HepG2 (cell line): Measurements from ENCODE around the gene TNNI3K. TPM values are rescaled to one million over a fixed set of nuclear protein-coding genes. Genes with fewer than 3 reads are reported as not detected.

Source experiments
- ATAC-seq: fragments of 200-7000 bp; cut with Tn5 transposase; 3 replicates; pipeline ENCODE4 v1.9.1; 2020; ENCODE audit warnings: mild to moderate bottlenecking, moderate library complexity
- BruUV-seq: library from RNA; stranded (reverse); fragments of 400-500 nt; replicated peaks from 2 replicates; lab custom pipeline; 2021; lab: Mats Ljungman, UMichigan
- CTCF ChIA-PET: fragments of 300-600 bp; formaldehyde crosslinking; extraction: SDS; loops from one replicate; lab custom pipeline; 2021; ENCODE audit warnings: low total read pairs, inconsistent platforms, low intra/inter-chr PET ratio; lab: Yijun Ruan, JAX
- POLR2A ChIA-PET: fragments of 350-600 bp; sonication (Branson Sonifier 250); formaldehyde crosslinking; loops from one replicate; lab custom pipeline; 2020; ENCODE audit warnings: antibody characterized with exemption, inconsistent platforms; lab: Yijun Ruan, JAX
- DNase-seq: peaks from one replicate; pipeline ENCODE4 v3.0.0-alpha.2; 2015; ENCODE audit warnings: low spot score
- FAIRE-seq: peaks from 3 replicates; lab custom pipeline; 2011; peaks lifted over from hg19 to GRCh38; lab: Jason Lieb, UNC
- H2AFZ ChIP-seq: one replicate; pipeline ENCODE4 v1.6.1; 2011; ENCODE audit warnings: low read length, inconsistent platforms
- H3K27ac ChIP-seq: fragments of 300-600 bp; 3 replicates; pipeline ENCODE4 v1.8.0; 2011; ENCODE audit warnings: mixed run types, mild to moderate bottlenecking, mixed read lengths, low read length, inconsistent platforms; ENCODE audit not compliant: insufficient read depth; ENCODE audit errors: extremely low read length
- H3K27me3 ChIP-seq, 2 experiments: fragments of 200-600 bp in 1 of 2; 2 replicates in 1 of 2; 3 replicates in 1 of 2; pipeline versions ENCODE4 v1.6.0 to v1.8.0; 2011; ENCODE audit warnings: low read length in 2 of 2, mild to moderate bottlenecking in 2 of 2, moderate library complexity in 2 of 2, inconsistent platforms in 1 of 2; ENCODE audit not compliant: insufficient read depth in 2 of 2, control insufficient read depth in 1 of 2
- H3K36me3 ChIP-seq, 2 experiments: fragments of 200-600 bp in 1 of 2; replicated peaks in 1 of 2; 2 replicates in 1 of 2; 3 replicates in 1 of 2; pipeline versions ENCODE4 v1.5.1 to v1.8.0; 2011; ENCODE audit warnings: low read length in 2 of 2, inconsistent platforms in 1 of 2; ENCODE audit not compliant: insufficient read depth in 2 of 2, control insufficient read depth in 1 of 2
- H3K4me1 ChIP-seq: 2 replicates; pipeline ENCODE4 v1.5.1; 2012; ENCODE audit warnings: low read length, inconsistent platforms; ENCODE audit not compliant: insufficient read depth
- H3K4me2 ChIP-seq: 2 replicates; pipeline ENCODE4 v1.6.0; 2011; ENCODE audit warnings: low read depth, low read length, inconsistent platforms
- H3K4me3 ChIP-seq, 3 experiments: fragments of 200-600 bp in 1 of 3; sonication (generic), shearing (Covaris generic) in 1 of 3; replicated peaks in 1 of 3; 2 replicates each; pipeline ENCODE4 v1.5.1; 2011 to 2016; ENCODE audit warnings: low read length in 3 of 3, inconsistent platforms in 2 of 3, low read depth in 2 of 3, mild to moderate bottlenecking in 2 of 3, control low read depth in 1 of 3, mixed read lengths in 1 of 3; ENCODE audit not compliant: insufficient read depth in 1 of 3
- H3K79me2 ChIP-seq: one replicate; pipeline ENCODE4 v1.6.1; 2011; ENCODE audit warnings: low read length, inconsistent platforms; ENCODE audit not compliant: insufficient read depth
- H3K9ac ChIP-seq: 2 replicates; pipeline ENCODE4 v1.6.0; 2011; ENCODE audit warnings: mild to moderate bottlenecking, low read depth, low read length, inconsistent platforms; ENCODE audit not compliant: insufficient read depth
- H3K9me3 ChIP-seq: 2 replicates; pipeline ENCODE4 v1.5.1; 2012; ENCODE audit warnings: mild to moderate bottlenecking, low read length
- H4K20me1 ChIP-seq: 2 replicates; pipeline ENCODE4 v1.6.0; 2011; ENCODE audit warnings: inconsistent platforms, mild to moderate bottlenecking, low read length, moderate library complexity; ENCODE audit not compliant: insufficient read depth
- BRCA1 ChIP-seq: sonication (generic); formaldehyde crosslinking; IDR thresholded peaks from 2 replicates; pipeline ENCODE4 v1.4.0; 2020; ENCODE audit warnings: missing genetic modification reagents
- CCDC6 ChIP-seq: sonication (generic); formaldehyde crosslinking; IDR thresholded peaks from 2 replicates; pipeline ENCODE4 v1.8.1; 2022; ENCODE audit warnings: mild to moderate bottlenecking, missing genetic modification reagents, moderate library complexity
- ISX ChIP-seq: sonication (generic); formaldehyde crosslinking; conservative IDR thresholded peaks from 2 replicates; pipeline ENCODE4 v1.5.0; 2020; ENCODE audit warnings: missing genetic modification reagents
- JUND ChIP-seq: sonication (generic); formaldehyde crosslinking; IDR thresholded peaks from 2 replicates; pipeline ENCODE4 v1.8.0; 2022; ENCODE audit warnings: mild to moderate bottlenecking, missing genetic modification reagents
- KLF15 ChIP-seq: sonication (generic); formaldehyde crosslinking; IDR thresholded peaks from 2 replicates; pipeline ENCODE4 v1.8.1; 2023; ENCODE audit warnings: borderline replicate concordance, mild to moderate bottlenecking, inconsistent platforms, missing genetic modification reagents, mixed read lengths
- NPAS2 ChIP-seq: sonication (generic); formaldehyde crosslinking; IDR thresholded peaks from 2 replicates; pipeline ENCODE4 v1.8.0; 2022; ENCODE audit warnings: mild to moderate bottlenecking, missing genetic modification reagents, borderline replicate concordance
- RBM22 ChIP-seq: fragments of 200-400 bp; formaldehyde crosslinking; optimal IDR thresholded peaks from 2 replicates; pipeline ENCODE3; 2017; ENCODE audit warnings: mild to moderate bottlenecking, low read length, moderate library complexity
- RFX5 ChIP-seq: IDR thresholded peaks from 2 replicates; pipeline ENCODE4 v1.6.1; 2011; ENCODE audit warnings: low read depth, low read length, improper control_type of control experiment
- RFXANK ChIP-seq: IDR thresholded peaks from 2 replicates; pipeline ENCODE4 v1.6.1; 2016
- SP140L ChIP-seq: sonication (generic); formaldehyde crosslinking; IDR thresholded peaks from 2 replicates; pipeline ENCODE4 v1.4.0; 2020; ENCODE audit warnings: missing genetic modification reagents, borderline replicate concordance
- YY1 ChIP-seq: IDR thresholded peaks from 2 replicates; pipeline ENCODE4 v1.6.1; 2011; ENCODE audit warnings: low read length, low read depth, moderate library complexity, mild to moderate bottlenecking; ENCODE audit not compliant: insufficient read depth, insufficient replicate concordance
- ZMAT3 ChIP-seq: sonication (generic); formaldehyde crosslinking; conservative IDR thresholded peaks from 2 replicates; pipeline ENCODE4 v1.7.0; 2021; ENCODE audit warnings: missing genetic modification reagents
- ZNF234 ChIP-seq: sonication (generic); formaldehyde crosslinking; conservative IDR thresholded peaks from 2 replicates; pipeline ENCODE4 v1.5.1; 2020; ENCODE audit warnings: mild to moderate bottlenecking, missing genetic modification reagents
- ZNF562 ChIP-seq: sonication (generic); formaldehyde crosslinking; IDR thresholded peaks from 2 replicates; pipeline ENCODE4 v1.8.0; 2022; ENCODE audit warnings: missing genetic modification reagents, borderline replicate concordance
- ZNF589 ChIP-seq: sonication (generic); formaldehyde crosslinking; conservative IDR thresholded peaks from 2 replicates; pipeline ENCODE4 v1.8.0; 2022; ENCODE audit warnings: mild to moderate bottlenecking, moderate library complexity, missing genetic modification reagents
- ZNF598 ChIP-seq: sonication (generic); formaldehyde crosslinking; IDR thresholded peaks from 2 replicates; pipeline ENCODE4 v1.5.1; 2020; ENCODE audit warnings: mild to moderate bottlenecking, missing genetic modification reagents, borderline replicate concordance
- ZNF607 ChIP-seq: sonication (generic); formaldehyde crosslinking; IDR thresholded peaks from 2 replicates; pipeline ENCODE4 v1.5.1; 2020; ENCODE audit warnings: missing genetic modification reagents, mild to moderate bottlenecking, borderline replicate concordance
- ZNF878 ChIP-seq: sonication (generic); formaldehyde crosslinking; IDR thresholded peaks from 2 replicates; pipeline ENCODE4 v1.8.1; 2023; ENCODE audit warnings: mild to moderate bottlenecking, missing genetic modification reagents, moderate library complexity
- WGBS: methylation state at CpG from one replicate; pipeline ENCODE4 v1.1.6; 2017; ENCODE audit warnings: low lambda C conversion rate; 5-methylcytosine and 5-hydroxymethylcytosine counted together
- in situ Hi-C: cut with HindIII; loops from 2 replicates; pipeline ENCODE4 v1.10.0; 2017; ENCODE audit warnings: low pct_unique_long_range_greater_than_20kb; ENCODE audit not compliant: extremely low pct_ligation_motif_present
- intact Hi-C: fragments of 100-400 bp; cut with micrococcal nuclease; formaldehyde crosslinking; loops from one replicate; pipeline ENCODE4 v1.10.0; 2022; ENCODE audit not compliant: unreplicated experiment
- polyA plus RNA-seq, 8 experiments: library from polyadenylated mRNA; depleted of rRNA in 3 of 8; stranded (reverse) in 7 of 8; unstranded in 1 of 8; fragments of >200 nt; fragmentation: Illumina TruSeq in 4 of 8; extraction: Trizol in 4 of 8; gene quantifications; 2 replicates each; pipeline versions ENCODE4 v1.2.1 to v1.2.3, GENCODE V29; 2011 to 2016; ENCODE audit warnings: low read depth in 4 of 8, missing spikeins in 1 of 8, mixed read lengths in 1 of 8; ENCODE audit not compliant: insufficient read depth in 1 of 8
- total RNA-seq, 5 experiments: library from RNA; depleted of rRNA; stranded (reverse); fragments of >200 nt; fragmentation: Illumina TruSeq; extraction: Trizol; gene quantifications; 2 replicates each; pipeline ENCODE4 v1.2.3, GENCODE V29; 2016; ENCODE audit warnings: low read depth in 1 of 5
- TF ChIP-seq, protein P1 (sequence below): sonication (generic); formaldehyde crosslinking; IDR thresholded peaks from 2 replicates; pipeline ENCODE4 v1.5.0; 2020; ENCODE audit warnings: mild to moderate bottlenecking, low read depth, missing genetic modification reagents, borderline replicate concordance
- TF ChIP-seq, protein P2 (sequence below): sonication (generic); formaldehyde crosslinking; IDR thresholded peaks from 2 replicates; pipeline ENCODE4 v1.8.0; 2022; ENCODE audit warnings: missing genetic modification reagents, mild to moderate bottlenecking, borderline replicate concordance

TNNI3K gene
- total and polyA plus RNA-seq, 2 of the 13 experiments (the other 11 are each of a cell fraction or from before 2014, with no cell fraction given): 1.1 TPM; not detected in 1

DNA sequence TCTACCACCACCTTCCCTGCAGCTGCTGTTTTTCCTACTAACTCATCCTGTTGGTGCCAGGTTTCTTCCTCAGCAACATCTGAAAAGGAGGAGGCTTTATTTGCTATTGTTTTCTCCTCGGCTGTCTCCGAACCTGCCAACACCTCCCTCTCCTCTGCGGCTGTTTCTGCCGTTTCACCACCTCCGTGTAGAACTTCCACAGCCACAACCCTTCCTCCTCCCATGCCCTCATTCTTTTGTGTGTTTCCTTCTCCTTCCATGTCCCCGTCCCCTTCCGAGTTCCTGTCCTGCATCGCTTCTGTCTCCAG, 336.3 kb downstream of the TNNI3K start:
- in situ Hi-C loops (no loop called here), intact Hi-C loops (no loop called here)
- Histone ChIP-seq H3K9me3 (no peaks in the 10 kb centered on the region), H4K20me1 (no peaks in the 10 kb centered on the region), H2AFZ (no peak overlapping the region), H3K27ac (no peak overlapping the region), H3K9ac (no peak overlapping the region), H3K4me2 (no peak overlapping the region), H3K36me3 (no peaks in the 10 kb centered on the region), H3K27me3 (peaks cover 0 to 10% of the 10 kb centered on the region in 2 experiments; a peak in 2 of 5 replicates), H3K79me2 (no peaks in the 10 kb centered on the region), H3K4me1 (no peaks in the 10 kb centered on the region), H3K4me3 (no peak overlapping the region)
- ChIA-PET POLR2A (no interaction called here), CTCF (no interaction called here)
- FAIRE-seq (no peak), DNase-seq (no peak), ATAC-seq (no peak)
- WGBS: 10% methylated on average over 8 of the region's 8 CpGs
- BruUV-seq: no TSS peak
- TF ChIP-seq KLF15 (CRISPR knock-in tag) (no peak), ZNF607 (CRISPR knock-in tag) (no peak), RFX5 (no peak), ZNF234 (CRISPR knock-in tag) (no peak), RBM22 (no peak), BRCA1 (CRISPR knock-in tag) (no peak), ZNF878 (CRISPR knock-in tag) (no peak), YY1 (no peak), ISX (no peak), NPAS2 (CRISPR knock-in tag) (no peak), SP140L (CRISPR knock-in tag) (no peak), CCDC6 (CRISPR knock-in tag) (no peak), RFXANK (CRISPR knock-in tag) (no peak), ZNF562 (CRISPR knock-in tag) (no peak), ZNF589 (CRISPR knock-in tag) (no peak), JUND (CRISPR knock-in tag) (no peak), ZMAT3 (CRISPR knock-in tag) (no peak), ZNF598 (CRISPR knock-in tag) (no peak)
- TF ChIP-seq, protein P1, sequence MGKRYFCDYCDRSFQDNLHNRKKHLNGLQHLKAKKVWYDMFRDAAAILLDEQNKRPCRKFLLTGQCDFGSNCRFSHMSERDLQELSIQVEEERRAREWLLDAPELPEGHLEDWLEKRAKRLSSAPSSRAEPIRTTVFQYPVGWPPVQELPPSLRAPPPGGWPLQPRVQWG (CRISPR knock-in tag): no peak
- TF ChIP-seq, protein P2, sequence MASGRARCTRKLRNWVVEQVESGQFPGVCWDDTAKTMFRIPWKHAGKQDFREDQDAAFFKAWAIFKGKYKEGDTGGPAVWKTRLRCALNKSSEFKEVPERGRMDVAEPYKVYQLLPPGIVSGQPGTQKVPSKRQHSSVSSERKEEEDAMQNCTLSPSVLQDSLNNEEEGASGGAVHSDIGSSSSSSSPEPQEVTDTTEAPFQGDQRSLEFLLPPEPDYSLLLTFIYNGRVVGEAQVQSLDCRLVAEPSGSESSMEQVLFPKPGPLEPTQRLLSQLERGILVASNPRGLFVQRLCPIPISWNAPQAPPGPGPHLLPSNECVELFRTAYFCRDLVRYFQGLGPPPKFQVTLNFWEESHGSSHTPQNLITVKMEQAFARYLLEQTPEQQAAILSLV (CRISPR knock-in tag): no peak
